ENCODE data around the gene PRR29. TPM values are rescaled to one million over a fixed set of nuclear protein-coding genes. Genes with fewer than 3 reads are reported as not detected.

The PRR29 gene
- polyA plus RNA-seq, 1 donor, result 2.5 TPM

DNA sequence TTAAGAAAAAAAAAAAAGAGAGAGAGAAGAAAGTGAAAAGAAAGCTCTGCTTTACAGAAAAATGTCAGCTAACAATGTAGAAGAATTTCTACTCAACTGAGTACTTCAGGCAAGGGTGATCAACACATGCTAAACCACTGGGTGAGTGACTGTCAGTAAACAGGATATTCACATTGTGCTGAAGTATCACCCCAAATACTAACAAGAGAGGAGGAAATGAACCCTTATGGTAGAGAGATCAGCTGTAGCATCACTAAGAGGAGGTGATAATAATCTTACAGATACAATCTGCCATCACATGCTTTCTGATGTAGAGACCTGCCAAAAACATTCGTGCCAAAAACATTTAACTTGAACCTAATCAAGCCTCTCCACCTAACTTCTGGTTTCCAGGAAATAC is 53.0 kb downstream of the PRR29 start:
- no peak for DNase-seq

DNA sequence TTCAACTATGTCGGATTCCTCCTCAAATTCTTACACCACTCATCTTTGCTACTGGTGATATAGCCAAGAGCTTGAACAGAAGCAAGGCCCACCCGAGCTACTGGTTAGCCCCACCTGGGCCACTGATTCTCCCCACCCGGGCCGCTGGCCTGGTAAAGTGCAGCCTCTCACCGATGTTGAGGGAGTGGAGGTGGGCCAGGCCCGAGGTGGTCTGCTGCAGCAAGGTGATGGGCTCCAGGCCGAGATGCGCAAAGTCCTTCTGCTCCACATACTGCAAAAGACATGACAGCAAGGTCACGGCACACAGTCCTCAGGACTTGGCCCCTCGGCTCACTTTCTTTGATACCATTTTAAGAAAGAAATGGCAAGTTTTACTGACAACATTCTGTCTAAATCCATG is 55.0 kb downstream of the PRR29 start:
- DNase-seq, result no peak

Other genes starting within 250 kb of the PRR29 start
- gene CCDC47, start 224.8 kb upstream of the PRR29 start, polyA plus RNA-seq (ENCODE audit: insufficient read length), result 47.8 TPM
- 106 TPM for gene DDX42, start 224.2 kb upstream of the PRR29 start, polyA plus RNA-seq (ENCODE audit: insufficient read length)
- gene PSMC5, start 170.9 kb upstream of the PRR29 start, polyA plus RNA-seq (ENCODE audit: insufficient read length), result 96.2 TPM
- gene FTSJ3, start 170.7 kb upstream of the PRR29 start, polyA plus RNA-seq (ENCODE audit: insufficient read length), result 35.5 TPM
- gene SMARCD2, start 155.7 kb upstream of the PRR29 start, polyA plus RNA-seq (ENCODE audit: insufficient read length), result 28.6 TPM
- gene CSH2, start 124.7 kb upstream of the PRR29 start, polyA plus RNA-seq (ENCODE audit: insufficient read length), result 0.61 TPM
- gene GH2, start 116.4 kb upstream of the PRR29 start, polyA plus RNA-seq (ENCODE audit: insufficient read length), result not detected
- 0.50 TPM for gene CSH1, start 101.8 kb upstream of the PRR29 start, polyA plus RNA-seq (ENCODE audit: insufficient read length)
- gene CSHL1, start 87.1 kb upstream of the PRR29 start, polyA plus RNA-seq (ENCODE audit: insufficient read length), result not detected
- gene GH1, start 79.5 kb upstream of the PRR29 start, polyA plus RNA-seq (ENCODE audit: insufficient read length), result not detected
- 4.4 TPM for gene CD79B, start 66.0 kb upstream of the PRR29 start, polyA plus RNA-seq (ENCODE audit: insufficient read length)
- gene SCN4A, start 25.4 kb upstream of the PRR29 start, polyA plus RNA-seq (ENCODE audit: insufficient read length), result 66.3 TPM
- gene ICAM2, start 22.3 kb downstream of the PRR29 start, polyA plus RNA-seq (ENCODE audit: insufficient read length), result 28.6 TPM
- gene ERN1, start 131.8 kb downstream of the PRR29 start, polyA plus RNA-seq (ENCODE audit: insufficient read length), result 5.9 TPM

All from hindlimb muscle (tissue), 1 donor.